Liver (tissue), 9 donors: ENCODE measurements around the gene PNMA8A. TPM values are rescaled to one million over a fixed set of nuclear protein-coding genes. Genes with fewer than 3 reads are reported as not detected.
"Not testable (repeated sequence)": the region's sequence is repeated elsewhere in the genome, so short reads cannot be mapped to it uniquely, and the experiment has no call there.

Source experiments
- DNase-seq: peaks from one replicate; pipeline ENCODE4 v3.0.0-alpha.2; 2017; ENCODE audit warnings: low spot score
- H3K27ac ChIP-seq, 2 donors: one replicate each; pipeline ENCODE4 v1.7.0; 2013; ENCODE audit warnings: inconsistent platforms in 2 of 2, low read length in 2 of 2, control low read depth in 1 of 2, low read depth in 1 of 2, mild to moderate bottlenecking in 1 of 2
- H3K27me3 ChIP-seq, 4 donors: one replicate each; pipeline versions ENCODE4 v1.6.1 to v1.7.0; 2013; ENCODE audit warnings: low read length in 3 of 4, inconsistent platforms in 1 of 4, mild to moderate bottlenecking in 1 of 4, moderate library complexity in 1 of 4; ENCODE audit not compliant: control insufficient read depth in 4 of 4, insufficient read depth in 4 of 4
- H3K36me3 ChIP-seq, 4 donors: one replicate each; pipeline versions ENCODE4 v1.6.1 to v1.7.0; 2013; ENCODE audit warnings: low read length in 3 of 4, mild to moderate bottlenecking in 3 of 4, low read depth in 1 of 4, moderate library complexity in 1 of 4; ENCODE audit not compliant: control insufficient read depth in 4 of 4, insufficient read depth in 3 of 4
- H3K4me1 ChIP-seq, 4 donors: one replicate each; pipeline versions ENCODE4 v1.6.1 to v1.7.0; 2013; ENCODE audit warnings: low read length in 3 of 4, mild to moderate bottlenecking in 3 of 4, moderate library complexity in 1 of 4; ENCODE audit not compliant: control insufficient read depth in 4 of 4, insufficient read depth in 4 of 4
- H3K4me3 ChIP-seq, 3 donors: one replicate each; pipeline versions ENCODE4 v1.6.1 to v1.7.0; 2013; ENCODE audit warnings: low read length in 3 of 3, control low read depth in 1 of 3, low read depth in 1 of 3, mild to moderate bottlenecking in 1 of 3
- H3K9ac ChIP-seq, 2 donors: one replicate each; pipeline ENCODE4 v1.7.0; 2013; ENCODE audit warnings: low read length in 2 of 2, mild to moderate bottlenecking in 2 of 2, moderate library complexity in 2 of 2, control low read depth in 1 of 2, low read depth in 1 of 2
- H3K9me3 ChIP-seq, 4 donors: one replicate each; pipeline versions ENCODE4 v1.6.1 to v1.7.0; 2013; ENCODE audit warnings: low read length in 3 of 4; ENCODE audit not compliant: control insufficient read depth in 4 of 4
- EGR1 ChIP-seq, 2 donors: IDR thresholded peaks; 2 replicates each; pipeline ENCODE4 v1.6.1; 2016 to 2018; ENCODE audit warnings: antibody characterized with exemption in 2 of 2, low read depth in 2 of 2
- FOXA1 ChIP-seq: IDR thresholded peaks from 2 replicates; pipeline ENCODE4 v1.6.1; 2016; ENCODE audit warnings: antibody characterized with exemption
- FOXA2 ChIP-seq: IDR thresholded peaks from 2 replicates; pipeline ENCODE4 v1.6.1; 2016; ENCODE audit warnings: antibody characterized with exemption
- GABPA ChIP-seq, 2 donors: IDR thresholded peaks in 1 of 2; conservative IDR thresholded peaks in 1 of 2; 2 replicates each; pipeline ENCODE4 v1.6.1; 2016; ENCODE audit warnings: antibody characterized with exemption in 2 of 2, mild to moderate bottlenecking in 1 of 2, moderate library complexity in 1 of 2
- HNF4A ChIP-seq, 2 donors: conservative IDR thresholded peaks; 2 replicates each; pipeline ENCODE4 v1.6.1; 2016; ENCODE audit warnings: antibody characterized with exemption in 2 of 2, mild to moderate bottlenecking in 2 of 2
- HNF4G ChIP-seq: IDR thresholded peaks from 2 replicates; pipeline ENCODE4 v1.6.1; 2016; ENCODE audit warnings: antibody characterized with exemption
- JUND ChIP-seq, 2 donors: IDR thresholded peaks; 2 replicates each; pipeline ENCODE4 v1.6.1; 2016; ENCODE audit warnings: antibody characterized with exemption in 2 of 2
- NR2F2 ChIP-seq: IDR thresholded peaks from 2 replicates; pipeline ENCODE4 v1.6.1; 2016; ENCODE audit warnings: antibody characterized with exemption
- RAD21 ChIP-seq, 2 donors: IDR thresholded peaks; 2 replicates each; pipeline ENCODE4 v1.6.1; 2016; ENCODE audit warnings: antibody characterized with exemption in 2 of 2, mild to moderate bottlenecking in 2 of 2
- RXRA ChIP-seq, 2 donors: IDR thresholded peaks; 2 replicates each; pipeline ENCODE4 v1.6.1; 2017 to 2018; ENCODE audit warnings: antibody characterized with exemption in 2 of 2, mild to moderate bottlenecking in 1 of 2
- SP1 ChIP-seq: IDR thresholded peaks from 2 replicates; pipeline ENCODE4 v1.6.1; 2018; ENCODE audit warnings: antibody characterized with exemption, mild to moderate bottlenecking
- TAF1 ChIP-seq: conservative IDR thresholded peaks from 2 replicates; pipeline ENCODE4 v1.6.1; 2016; ENCODE audit warnings: antibody characterized with exemption, mild to moderate bottlenecking
- YY1 ChIP-seq: IDR thresholded peaks from 2 replicates; pipeline ENCODE4 v1.6.1; 2016; ENCODE audit warnings: antibody characterized with exemption, mild to moderate bottlenecking
- WGBS: extraction: QIAGEN DNeasy Blood & Tissue Kit; methylation state at CpG from one replicate; pipeline ENCODE4 v1.1.7; 2013; 5-methylcytosine and 5-hydroxymethylcytosine counted together
- polyA plus RNA-seq, 2 donors: library from polyadenylated mRNA; stranded (reverse) in 1 of 2; unstranded in 1 of 2; fragments of 200-250 nt in 1 of 2; fragments of >200 nt in 1 of 2; fragmentation: Nextera tagmentation in 1 of 2; extraction: Ambion mirVana in 1 of 2; gene quantifications; one replicate each; pipeline versions ENCODE4 v1.2.1 to v1.2.3, GENCODE V29; 2013 to 2015
- total RNA-seq, 2 donors: library from RNA; depleted of rRNA; stranded (reverse); fragments of >200 nt; gene quantifications; one replicate each; pipeline ENCODE4 v1.2.3, GENCODE V29; 2014
- TF ChIP-seq, protein P1 (sequence below): IDR thresholded peaks from 2 replicates; pipeline ENCODE4 v1.6.1; 2016; ENCODE audit warnings: antibody characterized with exemption
- TF ChIP-seq, protein P2 (sequence below): IDR thresholded peaks from 2 replicates; pipeline ENCODE4 v1.6.1; 2016; ENCODE audit warnings: antibody characterized with exemption
- TF ChIP-seq, protein P3 (sequence below): IDR thresholded peaks from 2 replicates; pipeline ENCODE4 v1.6.1; 2016; ENCODE audit warnings: antibody characterized with exemption
- TF ChIP-seq, protein P4 (sequence below): fragments of 150-350 bp; IDR thresholded peaks from 2 replicates; pipeline ENCODE4 v1.5.1; 2017; ENCODE audit warnings: improper control_type of control experiment, low read depth, low read length; ENCODE audit not compliant: missing input control
- TF ChIP-seq, protein P5 (sequence below): IDR thresholded peaks from 2 replicates; pipeline ENCODE4 v1.6.1; 2016; ENCODE audit warnings: antibody characterized with exemption, mild to moderate bottlenecking
- donor health status: healthy.
- donor health status: healthy.
- donor health status: healthy.
- donor health status: healthy.
- donor health status: healthy.

PNMA8A gene
- total and polyA plus RNA-seq, 4 donors, result 0.17 to 0.93 (median 0.22) TPM; not detected in 1

DNA sequence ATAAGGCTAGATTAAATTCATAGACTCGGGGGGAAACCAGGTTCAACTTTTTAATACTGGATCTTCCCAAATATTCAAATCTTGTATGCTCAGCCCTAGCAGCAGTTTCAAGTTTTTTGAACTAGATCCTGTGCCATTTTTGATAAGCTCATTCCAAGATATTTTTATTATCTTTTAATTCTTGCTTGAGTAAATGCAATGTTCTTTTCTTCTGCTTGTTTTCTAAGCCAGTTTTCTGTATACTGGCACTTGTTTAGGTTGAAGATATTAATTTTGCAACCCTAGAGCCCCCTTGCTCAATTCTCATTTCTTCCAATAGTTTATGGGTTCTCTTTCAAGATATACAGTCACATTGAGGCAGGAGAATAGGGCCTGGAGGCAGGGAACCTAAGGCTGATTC, 29.5 kb downstream of the PNMA8A start:
- H3K9ac ChIP-seq, result no peak overlapping the region
- no peak for DNase-seq
- 63% methylated on average over 1 of the region's 1 CpG for WGBS
- no peaks in the 10 kb centered on the region for H3K36me3 ChIP-seq
- H3K9me3 ChIP-seq, result no peaks in the 10 kb centered on the region
- H3K4me1 ChIP-seq, result no peaks in the 10 kb centered on the region
- H3K4me3 ChIP-seq, result no peak overlapping the region
- no peaks in the 10 kb centered on the region for H3K27me3 ChIP-seq
- TF ChIP-seq, protein P1, sequence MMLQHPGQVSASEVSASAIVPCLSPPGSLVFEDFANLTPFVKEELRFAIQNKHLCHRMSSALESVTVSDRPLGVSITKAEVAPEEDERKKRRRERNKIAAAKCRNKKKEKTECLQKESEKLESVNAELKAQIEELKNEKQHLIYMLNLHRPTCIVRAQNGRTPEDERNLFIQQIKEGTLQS, result no peak
- TF ChIP-seq EGR1 (IDR thresholded peaks at IDR 0.05; ENCODE audit: low read depth in 2 of 2) (no peak), SP1 (no peak), RAD21 (IDR thresholded peaks at IDR 0.05) (no peak), JUND (IDR thresholded peaks at IDR 0.05) (no peak), FOXA1 (no peak), RXRA (IDR thresholded peaks at IDR 0.05) (no peak), HNF4G (no peak), FOXA2 (no peak), YY1 (no peak), NR2F2 (no peak), HNF4A (conservative IDR thresholded peaks at IDR 0.05) (no peak), TAF1 (no peak), GABPA (IDR thresholded peaks at IDR 0.05 in 1 of 2, conservative IDR thresholded peaks at IDR 0.05 in 1 of 2) (no peak)
- TF ChIP-seq, protein P2, sequence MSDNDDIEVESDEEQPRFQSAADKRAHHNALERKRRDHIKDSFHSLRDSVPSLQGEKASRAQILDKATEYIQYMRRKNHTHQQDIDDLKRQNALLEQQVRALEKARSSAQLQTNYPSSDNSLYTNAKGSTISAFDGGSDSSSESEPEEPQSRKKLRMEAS, result no peak
- TF ChIP-seq, protein P3, sequence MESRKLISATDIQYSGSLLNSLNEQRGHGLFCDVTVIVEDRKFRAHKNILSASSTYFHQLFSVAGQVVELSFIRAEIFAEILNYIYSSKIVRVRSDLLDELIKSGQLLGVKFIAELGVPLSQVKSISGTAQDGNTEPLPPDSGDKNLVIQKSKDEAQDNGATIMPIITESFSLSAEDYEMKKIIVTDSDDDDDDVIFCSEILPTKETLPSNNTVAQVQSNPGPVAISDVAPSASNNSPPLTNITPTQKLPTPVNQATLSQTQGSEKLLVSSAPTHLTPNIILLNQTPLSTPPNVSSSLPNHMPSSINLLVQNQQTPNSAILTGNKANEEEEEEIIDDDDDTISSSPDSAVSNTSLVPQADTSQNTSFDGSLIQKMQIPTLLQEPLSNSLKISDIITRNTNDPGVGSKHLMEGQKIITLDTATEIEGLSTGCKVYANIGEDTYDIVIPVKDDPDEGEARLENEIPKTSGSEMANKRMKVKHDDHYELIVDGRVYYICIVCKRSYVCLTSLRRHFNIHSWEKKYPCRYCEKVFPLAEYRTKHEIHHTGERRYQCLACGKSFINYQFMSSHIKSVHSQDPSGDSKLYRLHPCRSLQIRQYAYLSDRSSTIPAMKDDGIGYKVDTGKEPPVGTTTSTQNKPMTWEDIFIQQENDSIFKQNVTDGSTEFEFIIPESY, result no peak
- TF ChIP-seq, protein P4, sequence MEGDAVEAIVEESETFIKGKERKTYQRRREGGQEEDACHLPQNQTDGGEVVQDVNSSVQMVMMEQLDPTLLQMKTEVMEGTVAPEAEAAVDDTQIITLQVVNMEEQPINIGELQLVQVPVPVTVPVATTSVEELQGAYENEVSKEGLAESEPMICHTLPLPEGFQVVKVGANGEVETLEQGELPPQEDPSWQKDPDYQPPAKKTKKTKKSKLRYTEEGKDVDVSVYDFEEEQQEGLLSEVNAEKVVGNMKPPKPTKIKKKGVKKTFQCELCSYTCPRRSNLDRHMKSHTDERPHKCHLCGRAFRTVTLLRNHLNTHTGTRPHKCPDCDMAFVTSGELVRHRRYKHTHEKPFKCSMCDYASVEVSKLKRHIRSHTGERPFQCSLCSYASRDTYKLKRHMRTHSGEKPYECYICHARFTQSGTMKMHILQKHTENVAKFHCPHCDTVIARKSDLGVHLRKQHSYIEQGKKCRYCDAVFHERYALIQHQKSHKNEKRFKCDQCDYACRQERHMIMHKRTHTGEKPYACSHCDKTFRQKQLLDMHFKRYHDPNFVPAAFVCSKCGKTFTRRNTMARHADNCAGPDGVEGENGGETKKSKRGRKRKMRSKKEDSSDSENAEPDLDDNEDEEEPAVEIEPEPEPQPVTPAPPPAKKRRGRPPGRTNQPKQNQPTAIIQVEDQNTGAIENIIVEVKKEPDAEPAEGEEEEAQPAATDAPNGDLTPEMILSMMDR, result no peak
- TF ChIP-seq, protein P5, sequence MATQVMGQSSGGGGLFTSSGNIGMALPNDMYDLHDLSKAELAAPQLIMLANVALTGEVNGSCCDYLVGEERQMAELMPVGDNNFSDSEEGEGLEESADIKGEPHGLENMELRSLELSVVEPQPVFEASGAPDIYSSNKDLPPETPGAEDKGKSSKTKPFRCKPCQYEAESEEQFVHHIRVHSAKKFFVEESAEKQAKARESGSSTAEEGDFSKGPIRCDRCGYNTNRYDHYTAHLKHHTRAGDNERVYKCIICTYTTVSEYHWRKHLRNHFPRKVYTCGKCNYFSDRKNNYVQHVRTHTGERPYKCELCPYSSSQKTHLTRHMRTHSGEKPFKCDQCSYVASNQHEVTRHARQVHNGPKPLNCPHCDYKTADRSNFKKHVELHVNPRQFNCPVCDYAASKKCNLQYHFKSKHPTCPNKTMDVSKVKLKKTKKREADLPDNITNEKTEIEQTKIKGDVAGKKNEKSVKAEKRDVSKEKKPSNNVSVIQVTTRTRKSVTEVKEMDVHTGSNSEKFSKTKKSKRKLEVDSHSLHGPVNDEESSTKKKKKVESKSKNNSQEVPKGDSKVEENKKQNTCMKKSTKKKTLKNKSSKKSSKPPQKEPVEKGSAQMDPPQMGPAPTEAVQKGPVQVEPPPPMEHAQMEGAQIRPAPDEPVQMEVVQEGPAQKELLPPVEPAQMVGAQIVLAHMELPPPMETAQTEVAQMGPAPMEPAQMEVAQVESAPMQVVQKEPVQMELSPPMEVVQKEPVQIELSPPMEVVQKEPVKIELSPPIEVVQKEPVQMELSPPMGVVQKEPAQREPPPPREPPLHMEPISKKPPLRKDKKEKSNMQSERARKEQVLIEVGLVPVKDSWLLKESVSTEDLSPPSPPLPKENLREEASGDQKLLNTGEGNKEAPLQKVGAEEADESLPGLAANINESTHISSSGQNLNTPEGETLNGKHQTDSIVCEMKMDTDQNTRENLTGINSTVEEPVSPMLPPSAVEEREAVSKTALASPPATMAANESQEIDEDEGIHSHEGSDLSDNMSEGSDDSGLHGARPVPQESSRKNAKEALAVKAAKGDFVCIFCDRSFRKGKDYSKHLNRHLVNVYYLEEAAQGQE, result no peak
- no peak overlapping the region for H3K27ac ChIP-seq

DNA sequence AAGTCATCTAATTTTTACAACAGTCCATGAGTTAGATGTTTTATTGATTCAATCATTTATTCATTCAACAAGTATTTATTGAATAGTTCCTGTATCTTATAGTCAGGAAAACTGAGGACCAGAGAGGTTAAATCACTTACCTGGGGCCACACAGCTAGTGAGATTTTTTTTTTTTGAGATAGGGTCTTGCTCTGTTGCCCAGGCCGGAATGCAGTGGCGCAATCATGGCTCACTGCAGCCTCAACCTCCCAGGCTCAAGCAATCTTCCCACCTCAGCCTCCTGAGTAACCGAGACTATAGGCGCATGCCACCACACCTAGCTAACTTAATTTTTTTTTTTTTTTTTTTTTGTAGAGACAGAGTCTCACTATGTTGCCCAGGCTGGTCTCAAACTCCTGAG, 35.7 kb downstream of the PNMA8A start:
- not testable (repeated sequence) for H3K27ac ChIP-seq, H3K9me3 ChIP-seq, DNase-seq, H3K27me3 ChIP-seq, H3K9ac ChIP-seq, H3K4me1 ChIP-seq, H3K36me3 ChIP-seq, H3K4me3 ChIP-seq
- WGBS, result 98% methylated on average over 4 of the region's 4 CpGs
